Prostate gland (tissue), 2 donors: ENCODE measurements around the gene TRAPPC2.

ENCODE experiments used
- CTCF ChIP-seq, 4 experiments: fragments of 200-600 bp in 2 of 4; fragments of 450-650 bp in 2 of 4; sonication (generic) in 2 of 4; IDR thresholded peaks; 1 replicate in 3 of 4; 2 replicates in 1 of 4; pipeline ENCODE4 v1.5.1; 2016 to 2019; ENCODE audit warnings: antibody characterized with exemption in 4 of 4, mild to moderate bottlenecking in 2 of 4, moderate library complexity in 2 of 4
- POLR2A ChIP-seq: fragments of 450-650 bp; IDR thresholded peaks from one replicate; pipeline ENCODE4 v1.6.1; 2016; ENCODE audit warnings: antibody characterized with exemption, mild to moderate bottlenecking
- POLR2AphosphoS5 ChIP-seq: sonication (generic); formaldehyde crosslinking; IDR thresholded peaks from one replicate; pipeline ENCODE4 v1.6.1; 2017; ENCODE audit warnings: antibody characterized with exemption

GRCh38 chrX:13687203-13687602, 47.2 kb downstream of the TRAPPC2 start:
- no peak for TF ChIP-seq POLR2A
- no peak for TF ChIP-seq CTCF (IDR thresholded peaks at IDR 0.05)
- TF ChIP-seq POLR2AphosphoS5: no peak
